GM13977 (cell line): ENCODE measurements around the gene GRIN2A.

Experiments
- DNase-seq: peaks from one replicate; pipeline ENCODE4 v3.0.0; 2012; ENCODE audit warnings: low spot score
- CTCF ChIP-seq: IDR thresholded peaks from 2 replicates; pipeline ENCODE4 v1.5.1; 2012; ENCODE audit warnings: mild to moderate bottlenecking, control low read depth; ENCODE audit not compliant: insufficient read depth; ENCODE audit errors: extremely low read depth, missing control alignments
- in situ Hi-C: fragments of 300-500 bp; cut with MboI; formaldehyde crosslinking; loops from one replicate; pipeline ENCODE4 v1.12.0; 2022; ENCODE audit warnings: low sequenced_read_pairs, low pct_unique_long_range_greater_than_20kb, mixed read lengths, inconsistent platforms; ENCODE audit not compliant: unreplicated experiment

GRIN2A gene

DNA sequence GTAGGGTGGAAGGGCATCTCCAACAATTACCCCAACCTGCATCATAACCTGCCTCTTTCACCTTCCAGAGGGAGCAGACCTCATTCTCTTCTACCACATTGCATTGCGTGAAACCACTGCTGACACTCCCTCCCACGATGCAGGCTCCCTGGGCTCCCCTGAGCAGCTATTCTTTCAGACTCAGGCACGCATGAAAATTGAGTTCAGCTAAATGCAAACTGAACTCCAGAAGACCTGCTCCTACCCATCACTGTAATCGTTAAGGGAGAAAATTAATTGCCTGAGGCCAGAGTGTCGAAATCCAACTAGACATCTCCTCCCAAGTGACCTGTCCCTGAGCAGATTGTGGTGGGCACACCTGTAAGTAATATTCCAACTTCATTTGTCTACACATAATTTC lies 186.0 kb downstream of the GRIN2A start:
- in situ Hi-C loops: no loop called here
- DNase-seq: no peak
- no peak for TF ChIP-seq CTCF

- no peak for TF ChIP-seq CTCF
- DNase-seq: no peak
- in situ Hi-C loops: no loop called here
Measured at GRCh38 chr16:9992441-9992840, 189.8 kb downstream of the GRIN2A start.

DNA sequence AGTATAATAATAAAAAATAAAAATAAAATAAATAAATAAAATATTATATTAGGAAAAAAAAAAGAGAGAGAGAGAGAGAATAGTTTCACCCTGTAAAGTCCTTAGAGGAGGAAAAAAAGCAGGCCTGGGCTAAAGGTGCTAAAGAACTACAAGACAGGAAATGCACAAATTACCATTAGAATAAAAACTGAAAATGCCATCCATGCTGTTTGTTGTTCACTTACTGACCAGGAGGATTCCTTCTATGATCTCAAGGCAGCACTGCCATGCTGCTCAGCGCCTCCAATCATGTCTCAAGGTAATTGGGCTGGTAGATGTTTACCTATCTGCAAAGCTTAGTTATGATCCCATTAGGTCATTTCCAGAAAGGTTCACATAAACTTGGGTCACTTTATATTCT lies 201.2 kb downstream of the GRIN2A start:
- in situ Hi-C loops: no loop called here
- TF ChIP-seq CTCF: no peak
- DNase-seq: no peak

- TF ChIP-seq CTCF: no peak
- in situ Hi-C loops: no loop called here
- DNase-seq: no peak
Measured at GRCh38 chr16:9978160-9978725, 204.0 kb downstream of the GRIN2A start.

GRCh38 chr16:9977333-9977897 lies 204.8 kb downstream of the GRIN2A start:
- no peak for DNase-seq
- TF ChIP-seq CTCF: no peak
- in situ Hi-C loops: no loop called here

GRCh38 chr16:9976601-9977000 lies 205.6 kb downstream of the GRIN2A start:
- in situ Hi-C loops: no loop called here
- no peak for DNase-seq
- no peak for TF ChIP-seq CTCF
